T47D (cell line): ENCODE measurements around the gene VMO1.

Experiments used
- DNase-seq, 2 experiments: peaks; one replicate each; pipeline versions ENCODE4 v3.0.0 to v3.0.0-alpha.2; 2011 to 2012; ENCODE audit warnings: low read depth in 1 of 2, low spot score in 1 of 2
- JUND ChIP-seq: IDR thresholded peaks from 2 replicates; pipeline ENCODE4 v1.6.1; 2012; ENCODE audit warnings: low read depth
- in situ Hi-C: cut with HindIII; loops from 2 replicates; pipeline ENCODE4 v1.10.0; 2016; ENCODE audit warnings: low sequenced_read_pairs, low pct_unique_long_range_greater_than_20kb

Gene VMO1

GRCh38 chr17:4811471-4811870 lies 25.3 kb upstream of the VMO1 start:
- TF ChIP-seq JUND: no peak
- in situ Hi-C loops: no loop called here

GRCh38 chr17:4810696-4811290 lies 24.6 kb upstream of the VMO1 start:
- in situ Hi-C loops: no loop called here
- no peak for TF ChIP-seq JUND
- no peak for DNase-seq

More at GRCh38 chr17:4811471-4811870, 25.3 kb upstream of the VMO1 start:
- DNase-seq: no peak

- TF ChIP-seq JUND: no peak
- in situ Hi-C loops: no loop called here
- peak in 1 of 2 experiments; percentile 4 for DNase-seq
Measured at GRCh38 chr17:4808378-4808767, 22.2 kb upstream of the VMO1 start.

- in situ Hi-C loops: no loop called here
- no peak for DNase-seq
- no peak for TF ChIP-seq JUND
Measured at GRCh38 chr17:4807605-4808377, 21.6 kb upstream of the VMO1 start.

DNA sequence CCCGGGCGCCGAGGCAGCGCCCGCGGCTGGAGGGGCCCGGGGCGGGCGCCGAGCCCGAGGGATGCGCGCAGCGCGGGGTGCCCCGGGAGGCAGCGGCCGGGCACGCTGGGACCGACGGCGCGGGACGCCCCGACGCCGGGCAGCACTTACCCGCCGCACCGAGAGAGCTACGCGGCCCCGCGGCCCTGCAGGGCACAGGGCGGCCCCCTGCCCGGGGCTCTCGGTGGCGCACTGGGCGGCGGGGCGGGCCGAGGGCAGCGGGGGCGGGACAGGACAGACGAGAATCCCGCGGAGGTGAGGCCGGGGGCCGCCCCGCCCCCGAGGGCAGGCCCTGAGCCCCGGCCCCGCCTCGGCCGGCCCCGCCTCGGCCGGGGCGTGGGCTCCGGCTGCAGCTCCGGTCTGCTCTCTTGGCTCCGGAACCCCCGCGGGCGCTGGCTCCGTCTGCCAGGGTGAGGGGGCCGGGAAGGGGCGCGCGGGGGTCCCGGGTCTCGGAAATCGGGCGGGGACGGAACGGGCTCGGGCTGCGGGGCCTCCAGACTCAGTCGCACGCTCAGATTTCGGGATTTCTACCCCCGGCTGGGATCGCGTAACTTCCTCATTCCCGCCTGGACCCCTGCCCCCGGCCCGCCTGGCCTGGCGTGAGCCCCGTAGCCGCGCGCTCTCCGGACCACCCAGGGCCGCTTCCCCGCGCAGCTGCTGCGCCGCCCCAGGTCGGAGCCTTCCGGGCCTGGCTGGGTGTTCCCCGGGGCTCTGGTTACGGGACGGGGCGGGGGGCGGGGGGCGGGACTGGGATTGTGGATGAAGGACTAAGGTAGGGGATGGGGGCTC lies 20.8 kb upstream of the VMO1 start, which contains the start of gene PLD2:
Gene PLD2 (plus strand): TSS at position 376 of the 828 bp plus-strand sequence. CDS start 621 bp downstream, outside the sequence.
- peak; percentile 86 to 92 for DNase-seq
- no peak for TF ChIP-seq JUND
- in situ Hi-C loops: no loop called here

GRCh38 chr17:4806456-4806776 lies 20.3 kb upstream of the VMO1 start:
- in situ Hi-C loops: no loop called here
- DNase-seq: no peak
- TF ChIP-seq JUND: no peak

- no peak for DNase-seq
- no peak for TF ChIP-seq JUND
- in situ Hi-C loops: no loop called here
Measured at GRCh38 chr17:4802228-4802627, 16.1 kb upstream of the VMO1 start, which contains the start of gene C17orf114. Gene C17orf114, minus strand, starts transcription at chr17:4802328.

DNA sequence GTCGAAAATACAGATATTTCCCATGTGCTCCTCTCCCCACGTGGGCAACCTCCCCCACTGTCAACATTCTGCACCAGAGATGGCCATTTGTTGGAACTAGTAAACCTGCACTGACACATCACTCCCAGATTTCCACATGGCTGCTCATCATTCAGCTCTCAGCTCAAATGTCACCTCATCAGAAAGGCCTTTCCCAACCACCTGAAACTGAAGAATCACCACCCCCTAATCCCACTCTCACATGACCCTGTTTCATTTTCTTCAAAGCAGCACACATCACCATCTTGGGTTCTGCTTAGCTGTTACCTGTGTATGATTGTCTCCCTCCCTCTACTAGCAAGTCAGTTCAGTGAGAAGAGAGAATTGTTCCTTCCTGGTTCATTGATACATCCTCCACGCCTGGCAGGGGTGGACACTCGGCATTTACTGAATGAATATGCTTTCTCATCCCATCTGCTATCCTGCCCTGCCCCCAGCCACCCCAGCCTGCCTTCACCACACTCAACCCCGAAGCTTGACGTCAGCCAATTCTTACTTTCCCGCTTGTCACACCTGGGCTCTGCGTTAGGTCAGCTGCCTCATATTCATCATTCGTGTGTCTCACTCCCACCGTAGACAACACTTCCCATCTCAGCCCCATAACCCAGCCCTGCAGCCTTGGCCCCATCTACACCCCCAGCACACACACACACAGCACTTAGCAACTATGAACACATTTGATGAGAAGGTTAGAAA lies 14.5 kb upstream of the VMO1 start:
- no peak for DNase-seq
- in situ Hi-C loops: no loop called here
- TF ChIP-seq JUND: no peak

- no peak for DNase-seq
- TF ChIP-seq JUND: no peak
- in situ Hi-C loops: no loop called here
Measured at GRCh38 chr17:4796552-4796920, 10.4 kb upstream of the VMO1 start.

DNA sequence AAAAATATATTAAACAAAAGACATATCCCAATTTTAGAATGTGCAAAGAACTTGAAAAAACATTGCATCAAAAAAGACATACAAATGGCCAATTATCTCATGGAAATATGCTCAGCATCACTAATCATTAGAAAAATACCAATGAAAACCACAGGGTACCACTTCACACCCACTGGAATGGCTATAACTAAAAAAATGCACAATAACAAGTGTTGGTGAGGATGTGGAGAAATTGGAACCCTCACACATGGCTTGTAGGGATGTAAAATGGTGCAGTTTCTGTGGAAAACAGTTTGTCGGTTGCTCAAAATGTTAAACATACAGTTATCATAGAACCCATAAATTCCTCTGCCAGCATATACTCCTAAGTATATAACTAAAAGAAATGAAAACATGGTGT lies 9.0 kb upstream of the VMO1 start:
- in situ Hi-C loops: no loop called here
- no peak for TF ChIP-seq JUND
- no peak for DNase-seq

GRCh38 chr17:4790705-4791088 lies 4.5 kb upstream of the VMO1 start:
- TF ChIP-seq JUND: no peak
- in situ Hi-C loops: no loop called here
- no peak for DNase-seq

DNA sequence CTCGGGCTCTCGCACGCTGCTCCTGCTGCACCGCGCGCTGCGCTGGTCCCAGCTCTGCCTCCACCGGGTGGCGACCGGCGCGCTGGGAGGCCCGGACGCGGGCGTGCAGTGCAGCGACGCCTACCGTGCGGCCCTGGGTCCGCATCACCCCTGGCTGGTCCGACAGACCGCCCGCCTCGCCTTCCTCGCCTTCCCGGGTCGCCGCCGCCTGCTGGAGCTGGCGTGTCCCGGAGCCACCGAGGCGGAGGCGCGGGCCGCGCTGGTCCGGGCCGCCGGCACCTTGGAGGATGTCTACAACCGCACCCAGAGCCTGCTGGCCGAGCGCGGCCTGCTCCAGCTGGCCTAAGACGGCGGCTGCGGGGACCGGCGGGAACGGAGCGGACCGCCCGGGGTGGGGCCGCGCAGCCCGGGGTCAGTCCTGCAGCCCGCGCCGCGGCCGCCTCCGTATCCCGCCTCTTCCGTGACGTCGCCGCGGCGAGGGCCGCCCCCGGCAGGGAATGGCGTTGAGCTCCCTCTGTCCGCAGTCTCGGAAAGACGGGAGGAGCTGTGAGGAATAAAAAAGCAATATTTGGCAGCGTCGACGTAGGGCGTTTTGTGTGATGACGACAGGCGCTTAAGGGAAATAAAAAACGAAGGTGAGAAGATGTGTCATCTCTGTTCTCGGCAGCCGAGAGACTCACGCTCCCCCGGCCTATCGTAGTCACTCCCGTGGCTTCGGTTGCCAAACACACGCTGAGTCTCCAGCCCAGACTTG lies 4.0 kb upstream of the VMO1 start:
- TF ChIP-seq JUND: no peak
- DNase-seq: peak; percentile 86 to 88
- in situ Hi-C loops: no loop called here
